ENCODE results near the gene LRRC47. TPM values are rescaled to one million over a fixed set of nuclear protein-coding genes. Genes with fewer than 3 reads are reported as not detected.
A peak's percentile ranks its signal among the peaks of the same experiment; 100 is the strongest.

Gene LRRC47
- total and polyA plus RNA-seq, 2 of the 13 experiments (the other 11 are each of a cell fraction or from before 2014, with no cell fraction given) = 18.3 to 52.5 TPM

GRCh38 chr1:3771108-3772026 is 24.9 kb downstream of the LRRC47 start (continued):
- TF ChIP-seq ZNF720 (CRISPR knock-in tag; IDR thresholded peaks at IDR 0.05) = no peak
- TF ChIP-seq CENPBD1 (CRISPR knock-in tag; IDR thresholded peaks at IDR 0.05; ENCODE audit: borderline replicate concordance, low read depth) = no peak
- TF ChIP-seq YEATS4 (CRISPR knock-in tag; IDR thresholded peaks at IDR 0.05; ENCODE audit: borderline replicate concordance) = peak; percentile 82
- TF ChIP-seq MZF1 (CRISPR knock-in tag; IDR thresholded peaks at IDR 0.05; ENCODE audit: borderline replicate concordance) = no peak
- no peak; the same call in 1 of the 2 replicates for TF ChIP-seq IKZF5 (CRISPR knock-in tag; IDR thresholded peaks at IDR 0.05)
- peak; percentile 44; the same call in 1 of the 2 replicates for TF ChIP-seq ZNF281 (CRISPR knock-in tag; IDR thresholded peaks at IDR 0.05; ENCODE audit: borderline replicate concordance)
- no peak for TF ChIP-seq CEBPB (IDR thresholded peaks at IDR 0.05; ENCODE audit: borderline replicate concordance, low read depth, low read length)
- TF ChIP-seq GTF3A (CRISPR knock-in tag; conservative IDR thresholded peaks at IDR 0.05) = no peak; the same call in 1 of the 2 replicates
- peak; percentile 72; the same call in 1 of the 2 replicates for TF ChIP-seq ZBTB10 (CRISPR knock-in tag; IDR thresholded peaks at IDR 0.05; ENCODE audit: borderline replicate concordance)
- 0 out of 2 replicates have a peak, but pooled peaks have one; percentile 36 for TF ChIP-seq MTF2 (CRISPR knock-in tag; IDR thresholded peaks at IDR 0.05; ENCODE audit: borderline replicate concordance)
- no peak for TF ChIP-seq ATF7 (IDR thresholded peaks at IDR 0.05)
- TF ChIP-seq ATF7 (CRISPR knock-in tag; IDR thresholded peaks at IDR 0.05) = no peak; the same call in 1 of the 2 replicates
- TF ChIP-seq UBTF (CRISPR knock-in tag; IDR thresholded peaks at IDR 0.05) = peak; percentile 76; the same call in 1 of the 2 replicates
- TF ChIP-seq IRF2 (CRISPR knock-in tag; IDR thresholded peaks at IDR 0.05) = 0 out of 2 replicates have a peak, but pooled peaks have one; percentile 25
- TF ChIP-seq DRAP1 (CRISPR knock-in tag; IDR thresholded peaks at IDR 0.05) = no peak
- TF ChIP-seq NFE2L1 (CRISPR knock-in tag; IDR thresholded peaks at IDR 0.05; ENCODE audit: borderline replicate concordance) = no peak
- 0 out of 2 replicates have a peak, but pooled peaks have one; percentile 55 for TF ChIP-seq KLF12 (CRISPR knock-in tag; IDR thresholded peaks at IDR 0.05; ENCODE audit: borderline replicate concordance)
- TF ChIP-seq GATAD2A (CRISPR knock-in tag; IDR thresholded peaks at IDR 0.05) = peak; percentile 68
